Stimulated activated CD8-positive, alpha-beta memory T cell treated with anti-CD3 and anti-CD28 coated beads, Interleukin-7, amount 100 ng/mL, for 48 hours (primary cell): ENCODE measurements around the gene CCDC136.

Source experiments
- DNase-seq, 2 donors: peaks; one replicate each; pipeline ENCODE4 v3.0.0-alpha.2; 2020; ENCODE audit warnings: low read depth in 1 of 2; ENCODE audit errors: extremely low read depth in 1 of 2

The CCDC136 gene

GRCh38 chr7:128801667-128802418 is 10.1 kb downstream of the CCDC136 start:
- no peak for DNase-seq

GRCh38 chr7:128804484-128804883 is 12.7 kb downstream of the CCDC136 start:
- no peak for DNase-seq

GRCh38 chr7:128805225-128805624 is 13.5 kb downstream of the CCDC136 start:
- DNase-seq = no peak

DNA sequence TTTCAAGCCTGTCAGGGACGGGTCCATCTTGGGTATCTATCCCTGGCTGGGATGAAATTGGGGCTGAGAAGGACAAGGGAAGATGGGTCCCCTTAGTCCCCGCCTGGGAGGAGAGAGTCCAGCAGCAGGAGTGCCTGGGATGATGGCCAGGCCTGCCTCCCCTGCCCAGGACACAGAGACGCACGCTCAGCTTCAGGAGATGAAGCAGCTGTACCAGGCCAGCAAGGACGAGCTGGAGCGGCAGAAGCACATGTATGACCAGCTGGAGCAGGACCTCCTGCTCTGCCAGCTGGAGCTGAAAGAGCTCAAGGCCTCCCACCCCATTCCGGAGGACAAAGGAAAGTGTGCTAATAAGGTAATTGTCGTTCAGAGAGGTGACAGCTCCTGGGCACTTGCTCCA is 15.4 kb downstream of the CCDC136 start:
- DNase-seq = no peak

GRCh38 chr7:128809363-128809762 is 17.6 kb downstream of the CCDC136 start:
- no peak for DNase-seq

- DNase-seq = no peak
These were observed 18.7 kb downstream of the CCDC136 start for GRCh38 chr7:128810473-128810872.

DNA sequence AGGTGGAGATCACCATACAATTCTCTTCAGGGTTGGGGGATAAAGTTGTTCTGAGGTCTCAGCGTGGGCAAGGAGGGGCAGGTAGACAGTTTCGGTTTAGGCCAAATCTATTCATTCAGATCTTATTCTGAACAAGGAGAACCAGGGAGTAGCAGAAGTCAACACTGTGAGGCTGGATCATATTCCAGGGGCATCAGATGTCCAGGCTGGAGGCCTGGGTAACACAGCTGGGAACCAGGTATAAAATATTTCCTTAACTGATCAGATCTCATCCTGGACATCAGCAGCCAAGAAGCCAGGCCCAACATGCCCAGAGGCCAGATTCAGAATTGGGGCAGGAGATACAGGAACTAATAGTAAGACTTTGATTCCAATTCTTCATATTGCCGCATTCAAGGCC is 19.2 kb downstream of the CCDC136 start:
- DNase-seq = no peak

DNA sequence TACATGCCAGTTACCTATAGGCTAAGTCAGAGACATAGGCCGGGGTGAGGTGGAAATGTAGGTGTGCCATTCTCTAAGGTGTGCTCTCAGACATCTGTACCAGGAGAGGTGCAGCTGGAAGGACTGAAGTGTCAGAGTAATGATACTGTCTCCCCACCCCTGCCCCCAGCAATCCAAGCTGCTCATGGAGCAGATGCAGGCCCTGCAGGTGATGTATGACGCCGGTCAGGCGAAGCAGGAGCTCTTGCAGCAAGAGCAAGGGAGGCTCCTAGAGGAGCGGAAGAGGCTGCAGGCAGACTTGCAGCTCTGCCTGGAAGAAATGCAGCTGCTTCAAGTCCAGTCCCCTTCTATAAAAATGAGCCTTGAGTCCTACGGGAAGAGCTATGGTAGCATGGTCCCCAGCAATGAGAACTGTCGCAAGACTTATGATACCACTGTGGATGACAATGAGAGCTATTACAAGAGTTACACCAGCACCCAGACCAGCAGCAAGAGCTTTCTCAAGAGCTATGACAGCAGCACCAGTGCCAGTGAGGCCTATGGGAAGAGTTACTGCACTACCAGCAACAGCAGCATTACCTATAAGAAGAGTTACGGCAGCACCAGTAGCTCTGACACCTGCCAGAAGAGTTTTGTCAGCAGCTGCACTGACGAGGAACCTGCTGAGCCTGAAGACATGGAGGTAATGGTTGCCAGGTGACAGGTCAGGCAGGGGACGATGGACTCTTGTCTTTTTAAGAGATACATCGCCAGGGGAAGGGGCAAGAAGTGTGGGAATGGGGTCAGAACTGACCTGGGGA is 20.1 kb downstream of the CCDC136 start:
- DNase-seq = no peak

DNA sequence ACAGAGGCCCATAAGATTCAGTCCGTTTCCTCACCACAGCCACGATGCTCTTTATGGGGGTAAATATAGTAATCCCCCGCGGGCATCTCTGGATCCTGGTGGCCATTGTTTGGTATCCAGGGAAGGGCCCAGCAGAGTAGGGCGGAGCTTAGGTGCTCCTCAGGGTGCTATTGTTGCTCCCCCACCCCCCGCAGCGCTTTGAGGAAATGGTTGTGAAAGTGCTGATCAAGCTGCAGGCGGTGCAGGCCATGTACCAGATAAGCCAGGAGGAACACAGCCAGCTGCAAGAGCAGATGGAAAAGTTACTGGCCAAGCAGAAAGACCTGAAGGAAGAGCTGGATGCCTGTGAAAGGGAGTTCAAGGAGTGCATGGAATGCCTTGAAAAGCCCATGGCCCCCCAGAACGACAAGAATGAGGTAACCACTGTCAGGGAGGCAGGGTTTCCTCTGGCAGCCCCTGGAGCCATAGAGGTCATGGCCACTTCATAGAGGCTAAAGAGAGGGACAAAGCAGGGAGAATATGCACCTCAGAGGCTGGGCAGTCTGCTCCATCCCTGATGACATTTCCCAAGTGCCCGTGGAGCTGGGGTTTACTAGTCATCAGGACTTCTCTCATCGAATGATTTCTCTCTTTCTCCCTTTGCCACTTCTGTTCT is 20.9 kb downstream of the CCDC136 start:
- DNase-seq = no peak

DNA sequence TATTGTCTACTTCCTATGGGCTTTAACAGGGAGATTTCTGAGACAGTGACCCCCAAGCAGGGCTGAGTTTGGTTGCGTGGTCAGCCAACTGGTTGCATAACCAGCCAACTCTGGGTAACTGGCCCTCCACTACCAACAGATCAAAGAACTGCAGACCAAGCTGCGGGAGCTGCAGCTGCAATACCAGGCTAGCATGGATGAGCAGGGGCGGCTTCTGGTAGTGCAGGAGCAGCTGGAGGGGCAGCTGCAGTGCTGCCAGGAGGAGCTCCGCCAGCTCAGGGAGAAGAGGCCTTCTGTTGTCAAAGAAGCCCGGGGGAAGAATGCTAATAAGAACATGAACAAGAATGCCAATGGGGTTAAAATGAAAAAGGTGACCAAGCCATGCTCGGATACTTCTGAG is 22.7 kb downstream of the CCDC136 start:
- no peak for DNase-seq

DNA sequence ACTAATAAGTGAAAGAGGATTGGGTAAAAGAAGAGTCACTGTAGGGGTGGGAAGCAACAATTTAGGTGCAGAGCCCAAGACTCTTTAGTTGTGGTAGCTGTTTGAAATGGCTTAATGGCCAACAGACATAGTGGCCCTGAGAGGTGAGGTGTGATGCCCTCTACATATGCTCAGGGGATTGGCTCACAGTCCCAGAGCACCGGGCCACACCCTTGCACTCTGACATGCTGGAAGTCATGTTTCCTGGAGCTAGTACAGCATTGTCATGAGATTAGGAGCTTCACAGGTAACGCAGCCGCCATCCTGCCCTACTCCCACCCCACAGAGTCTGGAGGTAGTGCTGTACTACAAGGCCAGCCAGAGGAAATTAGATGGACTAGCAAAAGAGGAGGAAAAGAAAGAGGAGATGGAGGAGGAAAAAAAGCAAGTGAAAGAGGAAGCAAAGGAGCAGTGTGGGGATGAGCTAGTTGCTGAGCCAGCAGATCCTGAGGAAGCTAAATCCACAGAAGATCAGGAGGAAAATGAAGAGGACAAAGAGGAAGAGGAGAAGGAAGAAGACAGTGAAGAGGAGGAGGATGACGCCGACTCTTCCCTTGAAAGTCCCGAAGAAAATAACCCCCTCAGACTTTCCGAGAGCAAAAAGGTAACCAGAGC is 23.6 kb downstream of the CCDC136 start:
- DNase-seq = no peak

GRCh38 chr7:128818694-128819093 is 26.9 kb downstream of the CCDC136 start:
- no peak for DNase-seq

GRCh38 chr7:128821724-128822123 is 30.0 kb downstream of the CCDC136 start:
- no peak for DNase-seq

- DNase-seq = no peak
These were observed 34.7 kb downstream of the CCDC136 start for GRCh38 chr7:128826512-128826911.

DNA sequence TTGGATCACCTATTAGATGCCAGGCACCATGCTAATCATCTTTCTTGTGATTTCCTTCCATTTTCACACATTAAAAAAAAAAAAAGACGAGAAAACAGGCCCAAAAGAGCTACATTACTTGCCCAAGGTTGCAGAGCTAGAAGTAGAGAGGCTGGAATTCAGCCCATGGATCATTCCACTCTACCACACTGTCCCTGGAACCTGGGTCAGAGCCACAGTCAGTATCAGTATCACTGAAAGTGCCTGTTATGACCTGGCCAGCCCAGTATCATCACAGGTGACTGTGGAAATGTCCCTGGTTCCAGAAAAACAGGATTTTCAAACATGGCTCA is 35.1 kb downstream of the CCDC136 start:
- DNase-seq = no peak

DNA sequence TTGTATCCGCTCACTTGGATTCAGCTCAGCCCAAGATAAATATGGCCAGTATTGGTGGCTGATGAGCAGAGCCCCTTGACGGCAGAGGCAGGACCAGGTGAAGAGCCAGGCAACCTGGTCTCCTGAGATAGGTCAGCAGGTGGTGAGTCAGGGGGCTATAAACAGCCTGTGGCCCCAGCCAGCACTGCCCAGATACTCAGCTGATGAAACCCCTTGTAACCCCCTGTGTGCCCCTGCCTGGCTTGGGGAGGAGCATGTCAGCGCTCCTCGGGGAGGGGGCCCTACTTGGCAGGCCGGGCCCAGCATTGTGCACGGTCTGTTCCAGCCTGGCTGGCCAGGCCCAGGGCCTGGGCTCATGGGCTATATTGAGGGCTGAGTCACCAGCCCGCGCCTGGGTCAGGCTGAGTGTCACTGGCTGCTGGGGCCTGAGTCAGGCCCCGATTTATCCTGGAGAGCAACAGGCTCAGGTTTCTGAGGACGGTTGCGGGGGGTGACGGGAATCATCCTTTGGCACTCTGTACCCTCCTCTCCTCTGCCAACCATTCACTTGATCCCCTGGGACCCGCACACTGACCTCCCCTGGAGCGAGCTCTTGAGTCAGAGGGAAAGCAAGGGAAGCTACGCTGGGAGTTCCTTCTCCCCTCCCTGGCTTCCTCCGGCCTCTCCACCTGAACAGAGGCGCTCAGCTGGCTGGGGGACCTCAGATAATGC is 35.6 kb downstream of the CCDC136 start:
- no peak for DNase-seq

DNA sequence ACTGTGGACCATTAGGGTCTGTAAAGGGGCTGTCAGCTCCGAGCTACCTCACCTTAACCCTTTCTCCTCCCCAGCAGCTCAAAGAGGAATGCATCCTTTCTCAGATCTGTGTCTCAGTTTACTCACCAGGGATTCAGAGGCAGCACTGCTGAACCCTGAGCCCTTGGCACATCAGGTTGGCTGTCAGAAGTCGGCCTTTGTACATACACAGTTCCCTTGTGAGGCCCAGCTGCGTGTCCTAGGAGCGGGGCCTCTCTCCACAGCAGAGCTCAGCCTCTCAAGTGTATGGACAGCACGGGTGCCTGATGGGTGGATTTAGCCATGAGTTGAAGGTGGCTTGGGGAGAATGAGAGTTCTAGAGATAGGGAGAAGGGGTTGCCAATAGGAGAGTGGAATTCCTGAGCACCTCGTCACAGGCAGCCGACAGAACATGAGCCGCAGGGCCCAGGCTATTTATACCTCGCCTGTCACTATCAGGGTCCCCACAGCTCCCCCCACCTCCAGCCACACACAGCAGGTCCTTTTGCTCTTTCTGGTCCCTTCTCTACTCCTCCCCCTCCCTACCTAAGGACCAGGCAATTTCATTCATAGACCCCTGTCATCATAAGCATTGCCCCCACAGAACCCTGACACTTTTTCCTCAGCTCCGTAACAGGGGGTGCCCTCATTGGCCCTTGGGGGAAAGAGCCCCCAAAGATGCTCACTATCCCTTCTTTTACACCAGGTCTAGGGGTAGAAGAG is 36.4 kb downstream of the CCDC136 start:
- no peak for DNase-seq

- no peak for DNase-seq
These were observed 37.8 kb downstream of the CCDC136 start for GRCh38 chr7:128829391-128830166.
